NCI-H1092 treated with DMSO at 0.1 percent for 48 hours (cell line): Measurements from ENCODE around the gene IDH2.
A peak's percentile ranks its signal among the peaks of the same experiment; 100 is the strongest.

Experiments
- DNase-seq: peaks from one replicate; lab custom pipeline; 2025; lab: John Stamatoyannopoulos, UW

IDH2 gene

GRCh38 chr15:90042766-90043529 is 59.3 kb downstream of the IDH2 start:
- no peak for DNase-seq

GRCh38 chr15:90042356-90042755 is 59.9 kb downstream of the IDH2 start:
- DNase-seq: no peak

GRCh38 chr15:90040618-90041017 is 61.6 kb downstream of the IDH2 start:
- no peak for DNase-seq

GRCh38 chr15:90039996-90040395 is 62.3 kb downstream of the IDH2 start:
- no peak for DNase-seq

GRCh38 chr15:90038632-90039095 is 63.6 kb downstream of the IDH2 start:
- DNase-seq: no peak

- DNase-seq: no peak
Measured at GRCh38 chr15:90037961-90038631, 64.2 kb downstream of the IDH2 start.

- DNase-seq: no peak
Measured at GRCh38 chr15:90037511-90037860, 64.8 kb downstream of the IDH2 start.

- no peak for DNase-seq
Measured at GRCh38 chr15:90036806-90037510, 65.3 kb downstream of the IDH2 start.

- no peak for DNase-seq
Measured at GRCh38 chr15:90036343-90036742, 65.9 kb downstream of the IDH2 start.

- DNase-seq: no peak
Measured at GRCh38 chr15:90035840-90036230, 66.4 kb downstream of the IDH2 start.

GRCh38 chr15:90035095-90035839 is 67.0 kb downstream of the IDH2 start:
- peak; percentile 25 for DNase-seq

- DNase-seq: no peak
Measured at GRCh38 chr15:90033448-90033847, 68.8 kb downstream of the IDH2 start.
